A673 (cell line): ENCODE measurements around the gene ADAMTS19.

Source experiments
- CTCF ChIP-seq: fragments of 300-800, 200-600 bp; sonication (generic); conservative IDR thresholded peaks from 2 replicates; pipeline ENCODE4 v1.5.1; 2017; ENCODE audit warnings: low read depth, mild to moderate bottlenecking, antibody characterized with exemption, low read length, moderate library complexity, mixed read lengths
- EZH2 ChIP-seq: fragments of 200-600 bp; sonication (generic); IDR thresholded peaks from 2 replicates; pipeline ENCODE4 v1.6.1; 2017; ENCODE audit warnings: borderline replicate concordance, low read depth, mild to moderate bottlenecking, mixed read lengths, antibody characterized with exemption, low read length; ENCODE audit not compliant: poor library complexity, severe bottlenecking

- TF ChIP-seq CTCF (peak; percentile 55), EZH2 (no peak)
Measured at GRCh38 chr5:129460936-129461710, 1.0 kb downstream of the ADAMTS19 start.
